Ishikawa (cell line): ENCODE measurements around the gene DOK6.

Experiments
- CEBPB ChIP-seq: IDR thresholded peaks from 2 replicates; pipeline ENCODE4 v1.6.1; 2012
- CREB1 ChIP-seq: IDR thresholded peaks from 2 replicates; pipeline ENCODE4 v1.6.1; 2012; ENCODE audit warnings: low read depth
- EGR1 ChIP-seq: IDR thresholded peaks from 2 replicates; pipeline ENCODE4 v1.6.1; 2012
- EP300 ChIP-seq: IDR thresholded peaks from 2 replicates; pipeline ENCODE4 v1.6.1; 2012; ENCODE audit warnings: borderline replicate concordance
- FOXM1 ChIP-seq: IDR thresholded peaks from 2 replicates; pipeline ENCODE4 v1.6.1; 2012; ENCODE audit warnings: low read depth, borderline replicate concordance
- NFIC ChIP-seq: IDR thresholded peaks from 2 replicates; pipeline ENCODE4 v1.6.1; 2012
- RAD21 ChIP-seq: IDR thresholded peaks from 2 replicates; pipeline ENCODE4 v1.6.1; 2012; ENCODE audit warnings: low read depth
- TAF1 ChIP-seq: IDR thresholded peaks from 2 replicates; pipeline ENCODE4 v1.6.1; 2012; ENCODE audit warnings: low read depth, mild to moderate bottlenecking
- TCF12 ChIP-seq: IDR thresholded peaks from 2 replicates; pipeline ENCODE4 v1.6.1; 2012; ENCODE audit warnings: low read depth
- TEAD4 ChIP-seq: IDR thresholded peaks from 2 replicates; pipeline ENCODE4 v1.6.1; 2012
- YY1 ChIP-seq: IDR thresholded peaks from 2 replicates; pipeline ENCODE4 v1.6.1; 2012; ENCODE audit warnings: low read depth
- ZBTB7A ChIP-seq: IDR thresholded peaks from 2 replicates; pipeline ENCODE4 v1.6.1; 2012; ENCODE audit warnings: low read depth
- TF ChIP-seq, protein P1 (sequence below): IDR thresholded peaks from 2 replicates; pipeline ENCODE4 v1.6.1; 2012
- TF ChIP-seq, protein P2 (sequence below): IDR thresholded peaks from 2 replicates; pipeline ENCODE4 v1.6.1; 2012; ENCODE audit warnings: low read depth, mild to moderate bottlenecking
- TF ChIP-seq, protein P3 (sequence below): IDR thresholded peaks from 2 replicates; pipeline ENCODE4 v1.6.1; 2012

DOK6 gene

DNA sequence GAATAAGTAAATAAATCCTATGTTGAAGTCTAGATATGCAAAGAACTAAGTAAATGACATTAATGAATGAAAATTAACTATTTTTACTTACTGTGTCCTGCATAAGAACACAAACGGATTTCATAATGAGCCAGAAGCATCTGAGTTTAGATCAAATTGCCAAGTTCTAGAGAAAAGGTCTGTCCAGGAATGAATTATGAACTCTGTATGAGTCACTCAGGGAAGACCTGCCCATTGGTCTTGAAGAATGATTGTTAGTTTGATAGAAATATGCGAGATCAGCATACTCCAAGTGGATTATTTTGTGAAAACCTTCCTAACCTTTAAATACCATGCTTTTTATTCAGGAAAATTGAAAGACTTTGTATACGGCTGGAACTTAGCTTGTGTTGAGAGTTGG lies 189.5 kb downstream of the DOK6 start:
- TF ChIP-seq RAD21, result no peak
- TF ChIP-seq, protein P1, sequence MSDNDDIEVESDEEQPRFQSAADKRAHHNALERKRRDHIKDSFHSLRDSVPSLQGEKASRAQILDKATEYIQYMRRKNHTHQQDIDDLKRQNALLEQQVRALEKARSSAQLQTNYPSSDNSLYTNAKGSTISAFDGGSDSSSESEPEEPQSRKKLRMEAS, result no peak
- TF ChIP-seq EGR1, result no peak
- TF ChIP-seq YY1, result no peak
- no peak for TF ChIP-seq CREB1
- TF ChIP-seq, protein P2, sequence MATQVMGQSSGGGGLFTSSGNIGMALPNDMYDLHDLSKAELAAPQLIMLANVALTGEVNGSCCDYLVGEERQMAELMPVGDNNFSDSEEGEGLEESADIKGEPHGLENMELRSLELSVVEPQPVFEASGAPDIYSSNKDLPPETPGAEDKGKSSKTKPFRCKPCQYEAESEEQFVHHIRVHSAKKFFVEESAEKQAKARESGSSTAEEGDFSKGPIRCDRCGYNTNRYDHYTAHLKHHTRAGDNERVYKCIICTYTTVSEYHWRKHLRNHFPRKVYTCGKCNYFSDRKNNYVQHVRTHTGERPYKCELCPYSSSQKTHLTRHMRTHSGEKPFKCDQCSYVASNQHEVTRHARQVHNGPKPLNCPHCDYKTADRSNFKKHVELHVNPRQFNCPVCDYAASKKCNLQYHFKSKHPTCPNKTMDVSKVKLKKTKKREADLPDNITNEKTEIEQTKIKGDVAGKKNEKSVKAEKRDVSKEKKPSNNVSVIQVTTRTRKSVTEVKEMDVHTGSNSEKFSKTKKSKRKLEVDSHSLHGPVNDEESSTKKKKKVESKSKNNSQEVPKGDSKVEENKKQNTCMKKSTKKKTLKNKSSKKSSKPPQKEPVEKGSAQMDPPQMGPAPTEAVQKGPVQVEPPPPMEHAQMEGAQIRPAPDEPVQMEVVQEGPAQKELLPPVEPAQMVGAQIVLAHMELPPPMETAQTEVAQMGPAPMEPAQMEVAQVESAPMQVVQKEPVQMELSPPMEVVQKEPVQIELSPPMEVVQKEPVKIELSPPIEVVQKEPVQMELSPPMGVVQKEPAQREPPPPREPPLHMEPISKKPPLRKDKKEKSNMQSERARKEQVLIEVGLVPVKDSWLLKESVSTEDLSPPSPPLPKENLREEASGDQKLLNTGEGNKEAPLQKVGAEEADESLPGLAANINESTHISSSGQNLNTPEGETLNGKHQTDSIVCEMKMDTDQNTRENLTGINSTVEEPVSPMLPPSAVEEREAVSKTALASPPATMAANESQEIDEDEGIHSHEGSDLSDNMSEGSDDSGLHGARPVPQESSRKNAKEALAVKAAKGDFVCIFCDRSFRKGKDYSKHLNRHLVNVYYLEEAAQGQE, result no peak
- TF ChIP-seq CEBPB, result no peak
- TF ChIP-seq FOXM1, result no peak
- TF ChIP-seq EP300, result no peak
- TF ChIP-seq, protein P3, sequence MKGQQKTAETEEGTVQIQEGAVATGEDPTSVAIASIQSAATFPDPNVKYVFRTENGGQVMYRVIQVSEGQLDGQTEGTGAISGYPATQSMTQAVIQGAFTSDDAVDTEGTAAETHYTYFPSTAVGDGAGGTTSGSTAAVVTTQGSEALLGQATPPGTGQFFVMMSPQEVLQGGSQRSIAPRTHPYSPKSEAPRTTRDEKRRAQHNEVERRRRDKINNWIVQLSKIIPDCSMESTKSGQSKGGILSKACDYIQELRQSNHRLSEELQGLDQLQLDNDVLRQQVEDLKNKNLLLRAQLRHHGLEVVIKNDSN, result no peak
- no peak for TF ChIP-seq TEAD4
- no peak for TF ChIP-seq ZBTB7A
- no peak for TF ChIP-seq TCF12
- TF ChIP-seq NFIC, result no peak

DNA sequence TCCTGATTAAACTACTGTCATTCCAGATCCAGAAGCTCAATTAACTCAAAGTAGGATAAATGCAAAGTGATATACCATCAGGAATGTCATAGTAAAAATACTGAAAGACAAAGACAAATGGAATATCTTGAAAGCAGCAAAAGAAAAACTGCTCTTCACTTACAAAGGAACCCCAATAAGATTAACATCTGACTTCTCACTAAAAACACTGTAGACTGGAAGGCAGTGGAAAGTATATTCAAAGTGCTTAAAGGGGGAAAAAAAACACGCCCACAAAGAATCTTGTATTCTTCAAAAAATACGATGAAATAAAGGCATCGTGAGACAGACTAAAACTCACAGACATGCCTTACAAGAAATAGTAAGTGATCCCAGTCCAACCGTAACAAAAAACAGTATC lies 195.7 kb downstream of the DOK6 start:
- TF ChIP-seq ZBTB7A, result no peak
- TF ChIP-seq, protein P3, result no peak
- no peak for TF ChIP-seq CEBPB
- TF ChIP-seq YY1, result no peak

DNA sequence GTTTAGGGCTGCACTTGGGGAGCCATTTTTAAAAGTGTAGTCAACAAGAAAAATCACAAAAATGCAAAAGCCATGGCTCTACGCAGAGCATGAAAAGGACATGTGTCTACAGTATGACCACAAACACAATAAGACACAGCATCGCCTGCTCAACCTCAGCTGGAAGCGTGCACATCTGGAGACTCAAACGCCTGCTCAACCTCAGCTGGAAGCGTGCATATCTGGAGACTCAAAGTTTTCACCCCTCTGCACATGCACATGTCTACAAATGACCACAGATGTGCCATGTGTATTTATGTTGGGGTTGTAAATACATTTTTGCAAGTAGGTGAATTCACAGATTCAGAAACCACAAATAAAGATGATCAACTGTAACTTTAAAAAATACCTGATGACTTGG lies 196.9 kb downstream of the DOK6 start:
- TF ChIP-seq ZBTB7A (no peak), RAD21 (no peak), CREB1 (no peak), YY1 (no peak), EP300 (no peak), TCF12 (no peak), NFIC (no peak), TAF1 (no peak)
- TF ChIP-seq, protein P3, result no peak
- TF ChIP-seq, protein P1, result no peak
- TF ChIP-seq, protein P2, result no peak

DNA sequence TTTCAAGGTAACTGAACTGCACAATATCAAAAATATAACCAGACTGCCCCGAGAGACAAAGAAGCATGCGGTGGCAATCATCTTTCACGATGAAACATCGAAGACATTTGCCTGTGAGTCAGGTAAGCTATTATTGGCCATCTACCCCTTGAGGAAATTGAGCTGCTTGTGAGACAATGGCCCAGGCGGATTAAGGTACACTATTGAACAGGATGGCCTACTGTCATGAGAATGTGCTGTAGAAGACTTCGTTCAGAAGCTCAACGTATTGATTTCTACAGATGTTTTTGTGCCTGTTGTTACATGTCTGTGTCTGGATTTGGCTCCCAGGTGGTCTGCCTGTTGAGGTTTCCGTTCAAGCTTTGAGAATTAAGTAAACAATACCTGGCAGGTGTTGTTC lies 198.7 kb downstream of the DOK6 start:
- TF ChIP-seq ZBTB7A, result no peak
- TF ChIP-seq YY1, result no peak
- TF ChIP-seq, protein P2, result no peak
- no peak for TF ChIP-seq TAF1
- TF ChIP-seq, protein P3, result no peak
- TF ChIP-seq, protein P1, result no peak
- no peak for TF ChIP-seq EP300
- TF ChIP-seq EGR1, result no peak
- no peak for TF ChIP-seq RAD21
- no peak for TF ChIP-seq NFIC
- no peak for TF ChIP-seq CREB1
- no peak for TF ChIP-seq FOXM1
- no peak for TF ChIP-seq CEBPB
